ENCODE data around the gene LAMA3.

LAMA3 gene

DNA sequence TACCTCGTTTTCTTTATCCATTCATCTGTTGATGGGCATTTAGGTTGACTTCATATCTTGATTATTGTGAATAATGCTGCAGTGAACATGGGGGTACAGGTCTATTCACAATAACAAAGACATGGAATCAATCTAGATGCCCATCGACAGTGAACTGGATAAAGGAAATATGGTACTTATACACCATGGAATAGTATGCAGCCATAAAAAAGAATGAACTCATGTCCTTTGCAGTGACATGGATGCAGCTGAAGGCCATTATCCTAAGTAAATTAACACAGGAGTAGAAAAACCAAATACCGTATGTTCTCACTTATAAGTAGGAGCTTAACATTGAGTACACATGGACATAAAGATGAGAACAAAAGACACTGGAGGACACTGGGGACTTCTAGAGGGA is 111.6 kb downstream of the LAMA3 start:
- TF ChIP-seq, protein P1, sequence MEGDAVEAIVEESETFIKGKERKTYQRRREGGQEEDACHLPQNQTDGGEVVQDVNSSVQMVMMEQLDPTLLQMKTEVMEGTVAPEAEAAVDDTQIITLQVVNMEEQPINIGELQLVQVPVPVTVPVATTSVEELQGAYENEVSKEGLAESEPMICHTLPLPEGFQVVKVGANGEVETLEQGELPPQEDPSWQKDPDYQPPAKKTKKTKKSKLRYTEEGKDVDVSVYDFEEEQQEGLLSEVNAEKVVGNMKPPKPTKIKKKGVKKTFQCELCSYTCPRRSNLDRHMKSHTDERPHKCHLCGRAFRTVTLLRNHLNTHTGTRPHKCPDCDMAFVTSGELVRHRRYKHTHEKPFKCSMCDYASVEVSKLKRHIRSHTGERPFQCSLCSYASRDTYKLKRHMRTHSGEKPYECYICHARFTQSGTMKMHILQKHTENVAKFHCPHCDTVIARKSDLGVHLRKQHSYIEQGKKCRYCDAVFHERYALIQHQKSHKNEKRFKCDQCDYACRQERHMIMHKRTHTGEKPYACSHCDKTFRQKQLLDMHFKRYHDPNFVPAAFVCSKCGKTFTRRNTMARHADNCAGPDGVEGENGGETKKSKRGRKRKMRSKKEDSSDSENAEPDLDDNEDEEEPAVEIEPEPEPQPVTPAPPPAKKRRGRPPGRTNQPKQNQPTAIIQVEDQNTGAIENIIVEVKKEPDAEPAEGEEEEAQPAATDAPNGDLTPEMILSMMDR (IDR thresholded peaks at IDR 0.05; ENCODE audit: low read depth, low read length, missing control alignments): no peak
- no peak overlapping the region for H3K4me3 ChIP-seq (replicated peaks; ENCODE audit: low read depth, low read length)
- DNase-seq (ENCODE audit: extremely low read depth, low read depth): no peak

DNA sequence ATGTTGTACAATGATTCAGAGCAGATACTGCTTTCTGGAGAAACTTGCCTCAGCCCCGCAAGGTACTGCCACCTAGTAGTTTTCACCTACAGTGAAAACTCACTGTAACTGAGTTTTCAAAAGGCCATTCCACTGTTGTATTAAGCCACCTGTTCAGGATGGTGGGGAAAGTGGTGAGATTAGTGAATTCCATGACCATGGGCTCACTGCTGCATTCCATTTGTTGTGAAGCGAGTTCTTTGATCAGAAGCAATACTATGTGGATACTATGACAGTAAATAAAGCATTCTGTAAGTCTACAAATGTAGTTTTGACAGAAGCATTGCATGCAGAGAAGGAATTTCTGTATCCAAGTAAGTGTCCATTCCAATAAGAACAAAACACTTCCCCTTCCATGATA is 113.6 kb downstream of the LAMA3 start:
- TF ChIP-seq, protein P1 (IDR thresholded peaks at IDR 0.05; ENCODE audit: low read depth, low read length, missing control alignments): no peak
- no peak overlapping the region for H3K4me3 ChIP-seq (replicated peaks; ENCODE audit: low read depth, low read length)
- no peak for DNase-seq (ENCODE audit: extremely low read depth, low read depth)

DNA sequence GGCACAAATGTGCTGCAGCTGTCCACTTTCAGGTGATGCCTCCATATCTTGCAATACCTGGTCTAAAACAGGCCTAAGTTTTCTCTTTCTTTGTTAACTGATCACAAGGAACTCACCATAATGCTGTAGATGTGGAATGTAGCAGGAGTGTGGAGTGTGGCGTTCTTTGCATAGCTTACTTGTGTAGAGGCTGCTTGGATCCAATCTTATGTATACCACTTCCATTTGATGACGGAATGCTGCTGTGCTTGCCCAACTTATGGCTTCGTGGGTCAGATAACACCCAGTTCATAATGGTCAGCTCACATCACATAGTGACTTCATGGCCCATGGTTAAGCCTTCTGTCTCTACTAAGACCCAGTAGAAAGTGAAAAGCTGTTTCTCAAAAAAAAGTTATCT is 114.5 kb downstream of the LAMA3 start:
- H3K4me3 ChIP-seq (replicated peaks; ENCODE audit: low read depth, low read length): no peak overlapping the region
- TF ChIP-seq, protein P1 (IDR thresholded peaks at IDR 0.05; ENCODE audit: low read depth, low read length, missing control alignments): no peak
- DNase-seq (ENCODE audit: extremely low read depth, low read depth): no peak

DNA sequence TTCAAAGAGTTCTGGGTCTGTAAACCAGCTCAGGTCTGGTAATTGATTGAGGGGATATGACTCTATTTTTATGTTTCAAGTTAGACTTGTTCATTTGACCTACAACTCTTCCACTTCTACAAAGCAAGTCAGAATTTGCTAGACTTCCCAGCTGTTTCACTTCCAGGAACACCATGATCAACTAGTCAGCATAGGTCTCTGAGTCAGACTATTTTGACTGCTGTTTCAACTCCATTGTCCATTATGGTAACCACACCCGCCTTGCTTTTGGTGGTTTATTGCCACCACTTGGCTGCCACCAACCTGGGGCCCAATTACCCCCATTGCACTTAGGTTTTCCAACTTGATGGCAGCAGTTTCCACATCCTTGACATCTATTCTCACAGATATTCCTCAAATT is 116.6 kb downstream of the LAMA3 start:
- H3K4me3 ChIP-seq (replicated peaks; ENCODE audit: low read depth, low read length): no peak overlapping the region
- TF ChIP-seq, protein P1 (IDR thresholded peaks at IDR 0.05; ENCODE audit: low read depth, low read length, missing control alignments): no peak
- DNase-seq (ENCODE audit: extremely low read depth, low read depth): no peak

DNA sequence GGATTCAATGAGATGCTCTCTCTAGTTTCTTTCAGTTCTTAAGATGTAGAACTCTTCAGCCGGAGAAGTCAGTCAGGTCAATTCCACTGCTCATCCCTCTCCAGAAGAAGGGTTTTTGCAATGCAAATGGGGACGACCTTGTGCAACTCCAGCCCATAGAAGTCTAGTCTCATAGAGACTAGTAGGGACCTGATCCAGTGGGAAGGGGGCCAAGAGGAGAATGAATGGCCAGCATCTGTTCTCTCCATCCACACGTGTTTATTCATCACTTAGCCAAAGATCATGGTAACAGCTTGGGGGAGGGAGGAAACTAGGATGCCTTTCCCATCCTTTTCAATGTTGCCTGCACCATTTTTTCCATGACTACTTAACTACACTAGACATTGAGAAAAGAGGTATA is 120.2 kb downstream of the LAMA3 start:
- no peak for DNase-seq (ENCODE audit: extremely low read depth, low read depth)
- TF ChIP-seq, protein P1 (IDR thresholded peaks at IDR 0.05; ENCODE audit: low read depth, low read length, missing control alignments): no peak
- no peak overlapping the region for H3K4me3 ChIP-seq (replicated peaks; ENCODE audit: low read depth, low read length)

DNA sequence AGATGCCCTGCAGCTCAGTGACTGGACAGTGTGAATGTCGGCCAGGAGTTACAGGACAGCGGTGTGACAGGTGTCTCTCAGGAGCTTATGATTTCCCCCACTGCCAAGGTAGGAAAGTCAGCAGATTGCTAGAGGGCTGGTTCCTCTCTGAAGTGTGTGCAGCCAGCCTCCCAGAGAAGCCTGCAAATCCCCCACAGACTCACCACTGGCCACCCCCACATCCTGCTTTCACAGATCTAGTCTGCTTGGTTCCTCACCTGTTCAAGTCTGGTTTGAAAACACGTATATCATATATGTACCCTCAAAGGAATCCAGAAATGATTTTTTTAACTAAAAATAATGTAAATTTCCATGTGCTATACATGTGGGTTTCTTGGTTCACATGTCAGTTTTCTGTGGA is 121.1 kb downstream of the LAMA3 start:
- no peak overlapping the region for H3K4me3 ChIP-seq (replicated peaks; ENCODE audit: low read depth, low read length)
- DNase-seq (ENCODE audit: extremely low read depth, low read depth): no peak
- TF ChIP-seq, protein P1 (IDR thresholded peaks at IDR 0.05; ENCODE audit: low read depth, low read length, missing control alignments): no peak

DNA sequence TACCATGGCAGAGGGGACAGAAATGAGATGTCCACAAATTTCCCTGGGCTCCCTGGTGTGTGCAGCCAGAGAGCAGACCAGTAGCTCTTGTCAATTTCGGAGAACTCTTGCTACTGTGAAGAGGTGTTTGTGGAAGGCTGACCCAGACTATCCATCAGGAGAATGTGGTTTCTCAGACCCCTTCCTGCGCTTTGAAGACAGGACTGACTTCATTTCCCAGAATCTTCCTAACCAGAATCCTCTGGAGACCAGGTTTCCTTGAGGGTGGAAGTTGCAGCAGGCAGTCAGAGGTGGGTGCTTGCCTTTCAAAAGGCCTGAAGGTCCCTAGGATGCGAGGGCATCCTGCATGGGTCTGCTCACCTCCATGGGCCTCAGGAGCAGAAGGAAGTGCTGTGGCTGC is 121.9 kb downstream of the LAMA3 start:
- TF ChIP-seq, protein P1 (IDR thresholded peaks at IDR 0.05; ENCODE audit: low read depth, low read length, missing control alignments): no peak
- no peak for DNase-seq (ENCODE audit: extremely low read depth, low read depth)
- H3K4me3 ChIP-seq (replicated peaks; ENCODE audit: low read depth, low read length): no peak overlapping the region
